GM18873 (cell line): ENCODE data around the gene TRPM6.
A peak's percentile ranks its signal among the peaks of the same experiment; 100 is the strongest.

Experiments
- ATAC-seq: cut with Tn5 transposase; IDR thresholded peaks from one replicate; pipeline ENCODE4 v1.9.1; 2021; ENCODE audit warnings: mild to moderate bottlenecking, moderate library complexity, moderate number of reproducible peaks; ENCODE audit not compliant: unreplicated experiment, low FRiP score

TRPM6 gene

GRCh38 chr9:74777136-74777879, 110.4 kb downstream of the TRPM6 start:
- peak; percentile 43 for ATAC-seq

GRCh38 chr9:74775396-74775795, 112.3 kb downstream of the TRPM6 start:
- no peak for ATAC-seq

GRCh38 chr9:74773886-74774479, 113.7 kb downstream of the TRPM6 start:
- ATAC-seq = peak; percentile 44

- no peak for ATAC-seq
Measured at GRCh38 chr9:74772121-74772520, 115.6 kb downstream of the TRPM6 start.

GRCh38 chr9:74771672-74772071, 116.0 kb downstream of the TRPM6 start:
- ATAC-seq = no peak

GRCh38 chr9:74771262-74771585, 116.5 kb downstream of the TRPM6 start:
- no peak for ATAC-seq

GRCh38 chr9:74770508-74771261, 117.0 kb downstream of the TRPM6 start:
- ATAC-seq = no peak

- no peak for ATAC-seq
Measured at GRCh38 chr9:74765481-74765971, 122.2 kb downstream of the TRPM6 start.

GRCh38 chr9:74762950-74763349, 124.8 kb downstream of the TRPM6 start:
- no peak for ATAC-seq

GRCh38 chr9:74760031-74760700, 127.6 kb downstream of the TRPM6 start:
- no peak for ATAC-seq

GRCh38 chr9:74755999-74756398, 131.7 kb downstream of the TRPM6 start:
- no peak for ATAC-seq

- no peak for ATAC-seq
Measured at GRCh38 chr9:74755355-74755754, 132.4 kb downstream of the TRPM6 start.

- ATAC-seq = no peak
Measured at GRCh38 chr9:74753650-74754049, 134.1 kb downstream of the TRPM6 start.

- no peak for ATAC-seq
Measured at GRCh38 chr9:74748966-74749365, 138.8 kb downstream of the TRPM6 start.

GRCh38 chr9:74742792-74743730, 144.7 kb downstream of the TRPM6 start:
- no peak for ATAC-seq

- ATAC-seq = no peak
Measured at GRCh38 chr9:74742191-74742790, 145.4 kb downstream of the TRPM6 start.

- ATAC-seq = no peak
Measured at GRCh38 chr9:74736646-74737045, 151.1 kb downstream of the TRPM6 start.

GRCh38 chr9:74735761-74736160, 152.0 kb downstream of the TRPM6 start:
- ATAC-seq = no peak

GRCh38 chr9:74729136-74729695, 158.5 kb downstream of the TRPM6 start:
- no peak for ATAC-seq
